Measurements from ENCODE around the gene FYCO1. TPM values are rescaled to one million over a fixed set of nuclear protein-coding genes. Genes with fewer than 3 reads are reported as not detected.
"Not testable (repeated sequence)": the region's sequence is repeated elsewhere in the genome, so short reads cannot be mapped to it uniquely, and the experiment has no call there.

The FYCO1 gene
- polyA plus RNA-seq, 2 of the 4 experiments (the other 2 are of a cell fraction), result 3.7 to 4.4 TPM

DNA sequence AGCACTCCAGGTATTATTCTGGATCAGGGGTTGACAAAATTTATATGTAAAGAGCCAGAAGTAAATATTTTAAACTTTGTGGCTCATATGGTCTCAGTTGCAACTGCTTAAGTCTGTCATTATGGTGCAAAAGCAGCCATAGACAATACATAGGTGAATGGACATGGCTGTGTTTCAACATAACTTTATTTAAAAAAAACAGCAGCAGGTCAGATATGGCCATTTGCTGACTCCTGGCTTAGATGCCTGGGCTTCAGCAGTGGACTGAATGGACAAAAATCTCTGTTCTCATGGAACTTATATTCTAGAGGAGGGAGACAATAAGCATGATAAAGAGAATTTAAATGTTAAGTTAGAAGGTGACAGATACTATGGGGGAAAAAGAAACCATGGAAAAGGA, 11.7 kb upstream of the FYCO1 start:
- no peak for DNase-seq (ENCODE audit: low read depth in 1 of 2, low spot score in 1 of 2)
- 0 out of 3 replicates have a peak, but pooled peaks cover 3% of the 10 kb centered on the region for H3K4me1 ChIP-seq
- H3K9me3 ChIP-seq, result no peaks in the 10 kb centered on the region
- ATAC-seq, result no peak
- H3K27ac ChIP-seq, result no peak overlapping the region
- TF ChIP-seq POLR2AphosphoS2 (conservative IDR thresholded peaks at IDR 0.05; ENCODE audit: low read length), result no peak
- TF ChIP-seq NR3C1 (IDR thresholded peaks at IDR 0.05), result no peak
- TF ChIP-seq CHD2 (IDR thresholded peaks at IDR 0.05; ENCODE audit: low read length, partially characterized antibody), result no peak
- no peak for TF ChIP-seq CHD4 (IDR thresholded peaks at IDR 0.05; ENCODE audit: borderline replicate concordance)
- TF ChIP-seq JUNB (IDR thresholded peaks at IDR 0.05), result no peak
- no peak for TF ChIP-seq SREBF2 (IDR thresholded peaks at IDR 0.05)
- no peak for TF ChIP-seq HDAC2 (IDR thresholded peaks at IDR 0.05)
- no peak for TF ChIP-seq HOXB5 (CRISPR knock-in tag; IDR thresholded peaks at IDR 0.05)
- no peak for TF ChIP-seq FOSB (CRISPR knock-in tag; IDR thresholded peaks at IDR 0.05)
- TF ChIP-seq NFE2L2 (conservative IDR thresholded peaks at IDR 0.05; ENCODE audit: low read length), result no peak
- TF ChIP-seq, protein P1, sequence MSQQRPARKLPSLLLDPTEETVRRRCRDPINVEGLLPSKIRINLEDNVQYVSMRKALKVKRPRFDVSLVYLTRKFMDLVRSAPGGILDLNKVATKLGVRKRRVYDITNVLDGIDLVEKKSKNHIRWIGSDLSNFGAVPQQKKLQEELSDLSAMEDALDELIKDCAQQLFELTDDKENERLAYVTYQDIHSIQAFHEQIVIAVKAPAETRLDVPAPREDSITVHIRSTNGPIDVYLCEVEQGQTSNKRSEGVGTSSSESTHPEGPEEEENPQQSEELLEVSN (IDR thresholded peaks at IDR 0.05; ENCODE audit: borderline replicate concordance, low read depth), result no peak
- TF ChIP-seq JUN (IDR thresholded peaks at IDR 0.05), result no peak
- no peak for TF ChIP-seq ZNF302 (CRISPR knock-in tag; IDR thresholded peaks at IDR 0.05)
- H3K4me3 ChIP-seq, result no peak overlapping the region
- POLR2A ChIA-PET, result no interaction called here
- CTCF ChIA-PET, result no interaction called here
- FAIRE-seq, result no peak
- H3K4me2 ChIP-seq, result no peak overlapping the region

DNA sequence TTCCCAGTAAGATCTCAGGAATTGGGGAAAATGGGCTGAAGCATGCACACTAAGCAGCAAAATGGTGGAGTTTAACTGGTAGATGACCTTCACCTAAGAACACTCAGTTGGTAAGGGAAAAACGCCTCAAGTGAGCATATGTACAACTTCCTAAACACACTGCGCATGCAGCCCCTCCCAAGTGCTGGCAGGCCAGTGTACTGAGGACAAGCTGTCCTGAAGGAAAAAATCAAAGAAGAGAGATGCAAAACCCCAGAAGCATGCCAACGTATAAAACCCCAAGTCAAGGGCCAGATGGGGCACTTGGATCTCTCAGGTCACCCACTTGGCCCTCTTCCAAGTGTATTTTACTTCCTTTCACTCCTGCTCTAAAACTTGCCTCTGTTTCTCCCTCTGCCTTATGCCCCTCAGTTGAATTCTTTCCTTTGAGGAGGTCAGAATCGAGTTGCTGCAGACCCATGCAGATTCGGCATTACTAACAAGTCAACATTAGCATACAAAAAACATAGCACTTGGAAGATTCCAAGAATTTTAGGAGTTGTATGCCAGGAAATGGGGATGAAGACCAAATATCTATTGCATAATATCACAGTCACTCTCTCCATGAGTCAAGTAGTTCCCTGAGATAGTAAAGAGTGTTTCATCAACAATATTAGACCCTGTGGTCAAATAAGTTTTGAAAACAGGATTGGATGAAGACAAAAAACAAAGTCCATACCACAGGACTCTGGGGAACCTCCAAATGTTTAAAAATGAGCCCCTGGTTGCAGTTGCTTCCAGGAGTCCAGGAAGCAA, 10.8 kb upstream of the FYCO1 start:
- no peak overlapping the region for H3K4me3 ChIP-seq
- H3K4me2 ChIP-seq, result no peak overlapping the region

DNA sequence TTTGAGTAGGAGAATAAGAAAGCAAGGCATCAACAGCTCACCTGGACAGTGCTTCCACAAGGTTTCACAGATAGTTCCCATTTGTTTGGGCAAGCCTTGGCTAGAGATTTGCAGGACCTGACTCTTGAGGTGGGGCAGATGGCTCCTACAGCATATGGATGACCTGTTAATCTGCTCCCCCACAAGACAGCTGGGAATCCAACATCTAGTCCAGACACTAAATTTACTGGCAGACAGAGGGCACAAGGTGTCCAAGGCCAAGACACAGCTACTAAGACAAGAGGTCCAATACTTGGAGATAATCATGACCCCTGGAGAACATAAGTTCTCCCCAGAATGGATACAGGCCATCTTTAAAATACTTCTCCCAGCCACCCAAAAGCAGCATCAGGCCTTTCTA, 8.1 kb upstream of the FYCO1 start:
- H3K27ac ChIP-seq; H3K9me3 ChIP-seq; FAIRE-seq; H3K4me3 ChIP-seq; H3K4me1 ChIP-seq; CTCF ChIA-PET; H3K4me2 ChIP-seq; POLR2A ChIA-PET; ATAC-seq; DNase-seq (ENCODE audit: low read depth in 1 of 2, low spot score in 1 of 2): not testable (repeated sequence)

More for the DNA sequence above, 10.8 kb upstream of the FYCO1 start:
- Histone ChIP-seq H3K4me1 (0 out of 3 replicates have a peak, but pooled peaks cover 3% of the 10 kb centered on the region), H3K9me3 (no peaks in the 10 kb centered on the region), H3K27ac (no peak overlapping the region)
- 36% methylated on average over 5 of the region's 5 CpGs for WGBS (ENCODE audit: missing lambda C conversion rate)
- ChIA-PET CTCF (interaction anchor here (0.9 to 1.0 kb wide), 2 partner anchors 68 to 73 kb away, joined by 3 read pairs; no protein-coding TSS in a partner anchor), POLR2A (no interaction called here)
- ATAC-seq (no peak), FAIRE-seq (no peak), DNase-seq (ENCODE audit: low read depth in 1 of 2, low spot score in 1 of 2) (no peak)
- no peak for TF ChIP-seq RFX5 (IDR thresholded peaks at IDR 0.05)
- TF ChIP-seq, protein P2, sequence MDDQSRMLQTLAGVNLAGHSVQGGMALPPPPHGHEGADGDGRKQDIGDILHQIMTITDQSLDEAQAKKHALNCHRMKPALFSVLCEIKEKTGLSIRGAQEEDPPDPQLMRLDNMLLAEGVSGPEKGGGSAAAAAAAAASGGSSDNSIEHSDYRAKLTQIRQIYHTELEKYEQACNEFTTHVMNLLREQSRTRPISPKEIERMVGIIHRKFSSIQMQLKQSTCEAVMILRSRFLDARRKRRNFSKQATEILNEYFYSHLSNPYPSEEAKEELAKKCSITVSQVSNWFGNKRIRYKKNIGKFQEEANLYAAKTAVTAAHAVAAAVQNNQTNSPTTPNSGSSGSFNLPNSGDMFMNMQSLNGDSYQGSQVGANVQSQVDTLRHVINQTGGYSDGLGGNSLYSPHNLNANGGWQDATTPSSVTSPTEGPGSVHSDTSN (IDR thresholded peaks at IDR 0.05), result no peak
- TF ChIP-seq, protein P3, sequence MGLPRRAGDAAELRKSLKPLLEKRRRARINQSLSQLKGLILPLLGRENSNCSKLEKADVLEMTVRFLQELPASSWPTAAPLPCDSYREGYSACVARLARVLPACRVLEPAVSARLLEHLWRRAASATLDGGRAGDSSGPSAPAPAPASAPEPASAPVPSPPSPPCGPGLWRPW (IDR thresholded peaks at IDR 0.05), result no peak
- TF ChIP-seq TFCP2L1 (CRISPR knock-in tag; IDR thresholded peaks at IDR 0.05), result no peak
- no peak for TF ChIP-seq EP300 (IDR thresholded peaks at IDR 0.05)
- no peak for TF ChIP-seq CHD2 (IDR thresholded peaks at IDR 0.05; ENCODE audit: low read length, partially characterized antibody)
- no peak for TF ChIP-seq EHF (CRISPR knock-in tag; IDR thresholded peaks at IDR 0.05)

DNA sequence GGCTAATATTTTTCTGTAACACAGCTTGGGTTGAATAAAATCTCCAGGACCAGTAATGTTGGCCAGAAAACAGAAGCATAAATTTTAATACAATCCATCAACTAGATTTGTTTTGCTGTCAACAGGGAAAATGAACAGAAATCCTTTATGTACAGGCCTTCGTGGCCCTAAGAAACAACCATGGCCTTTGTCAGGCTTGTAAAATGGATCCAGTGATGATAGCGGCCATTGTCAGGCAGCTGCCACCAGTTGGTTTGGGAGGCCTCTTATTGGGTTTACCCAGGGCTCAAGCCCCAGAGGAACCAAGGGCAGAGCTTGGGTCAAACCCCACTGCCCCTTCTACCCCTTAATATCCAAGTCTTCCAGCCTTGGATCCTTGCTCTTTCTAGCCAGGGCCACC, 5.6 kb upstream of the FYCO1 start:
- ATAC-seq (no peak), FAIRE-seq (no peak), DNase-seq (ENCODE audit: low read depth in 1 of 2, low spot score in 1 of 2) (no peak)
- Histone ChIP-seq H3K27ac (no peak overlapping the region), H3K4me1 (0 out of 3 replicates have a peak, but pooled peaks cover 1% of the 10 kb centered on the region), H3K4me3 (no peak overlapping the region), H3K4me2 (no peak overlapping the region), H3K9me3 (no peaks in the 10 kb centered on the region)
- 45% methylated on average over 2 of the region's 2 CpGs for WGBS (ENCODE audit: missing lambda C conversion rate)
- TF ChIP-seq CBX8 (IDR thresholded peaks at IDR 0.05), result no peak
- ChIA-PET POLR2A (no interaction called here), CTCF (no interaction called here)

Measured in A549 (cell line).